Natural killer cell (primary cell): ENCODE data around the gene RNF39. TPM values are rescaled to one million over a fixed set of nuclear protein-coding genes. Genes with fewer than 3 reads are reported as not detected.

ENCODE experiments used
- ATAC-seq, 3 donors: fragments of 150-1000 bp in 2 of 3; fragments of 200-7000 bp in 1 of 3; cut with Tn5 transposase; 1 replicate in 1 of 3; 2 replicates in 2 of 3; pipeline ENCODE4 v1.10.0; 2021; ENCODE audit warnings: mild to moderate bottlenecking in 2 of 3, moderate library complexity in 2 of 3
- DNase-seq, 2 donors: peaks; one replicate each; pipeline versions ENCODE4 v3.0.0 to v3.0.0-alpha.2; 2013 to 2021; ENCODE audit warnings: mixed read lengths in 1 of 2
- H3K27ac ChIP-seq: one replicate; pipeline ENCODE4 v1.5.1; 2013; ENCODE audit warnings: mild to moderate bottlenecking, low read length
- H3K27me3 ChIP-seq: one replicate; pipeline ENCODE4 v1.6.1; 2013; ENCODE audit warnings: low read length; ENCODE audit not compliant: control insufficient read depth, insufficient read depth
- H3K36me3 ChIP-seq: one replicate; pipeline ENCODE4 v1.6.1; 2013; ENCODE audit warnings: low read length; ENCODE audit not compliant: control insufficient read depth, insufficient read depth
- H3K4me1 ChIP-seq: one replicate; pipeline ENCODE4 v1.6.1; 2013; ENCODE audit warnings: low read length; ENCODE audit not compliant: control insufficient read depth, insufficient read depth
- H3K4me3 ChIP-seq: one replicate; pipeline ENCODE4 v1.5.1; 2013; ENCODE audit warnings: low read length
- H3K9me3 ChIP-seq: one replicate; pipeline ENCODE4 v1.6.1; 2013; ENCODE audit warnings: low read length; ENCODE audit not compliant: control insufficient read depth, insufficient read depth
- H3K27ac Mint-ChIP-seq, 2 donors: one replicate each; pipeline ENCODE4 v1.8.0; 2022; ENCODE audit warnings: mild to moderate bottlenecking in 2 of 2, mixed read lengths in 2 of 2, moderate library complexity in 1 of 2
- H3K27me3 Mint-ChIP-seq, 2 donors: one replicate each; pipeline ENCODE4 v1.8.0; 2022; ENCODE audit warnings: low read depth in 2 of 2, mixed read lengths in 2 of 2
- H3K36me3 Mint-ChIP-seq: one replicate; pipeline ENCODE4 v1.8.0; 2022; ENCODE audit warnings: mixed read lengths
- H3K4me1 Mint-ChIP-seq, 2 donors: one replicate each; pipeline ENCODE4 v1.8.0; 2022; ENCODE audit warnings: mixed read lengths in 2 of 2
- H3K4me3 Mint-ChIP-seq: one replicate; pipeline ENCODE4 v1.8.0; 2022; ENCODE audit warnings: mild to moderate bottlenecking, moderate library complexity, mixed read lengths
- H3K9me3 Mint-ChIP-seq, 2 donors: one replicate each; pipeline ENCODE4 v1.8.0; 2022; ENCODE audit warnings: mixed read lengths in 2 of 2
- CTCF ChIP-seq: fragments of 200-600 bp; IDR thresholded peaks from one replicate; pipeline ENCODE4 v1.8.0; 2022; ENCODE audit warnings: antibody characterized with exemption
- WGBS: methylation state at CpG from one replicate; pipeline ENCODE4 v1.1.7; 2013; ENCODE audit warnings: missing lambda C conversion rate; ENCODE audit not compliant: insufficient coverage; 5-methylcytosine and 5-hydroxymethylcytosine counted together
- intact Hi-C: fragments of 100-400 bp; cut with micrococcal nuclease; formaldehyde crosslinking; loops from one replicate; pipeline ENCODE4 v1.14.2; 2022
- total RNA-seq, 4 donors: library from RNA; stranded (reverse); fragments of 120-200 nt in 1 of 4; gene quantifications; one replicate each; pipeline versions ENCODE4 v1.2.3 to v1.2.4, GENCODE V29; 2013 to 2022

Gene RNF39
- total RNA-seq, 3 donors from 2014 or later (not counting 1 experiment from before 2014, with no cell fraction given) = not detected

- intact Hi-C loops = no loop called here
- DNase-seq = no peak
- H3K4me1 Mint-ChIP-seq = peaks cover 7 to 33% of the 10 kb centered on the region in 2 donors
- H3K9me3 ChIP-seq = no peaks in the 10 kb centered on the region
- H3K9me3 Mint-ChIP-seq = no peaks in the 10 kb centered on the region
- no peak overlapping the region for H3K27ac Mint-ChIP-seq
- no peak overlapping the region for H3K4me3 ChIP-seq
- no peak overlapping the region for H3K4me3 Mint-ChIP-seq
- no peak for TF ChIP-seq CTCF
- peaks cover 13% of the 10 kb centered on the region for H3K4me1 ChIP-seq
- peaks cover 55 to 66% of the 10 kb centered on the region in 2 donors for H3K27me3 Mint-ChIP-seq
- H3K27me3 ChIP-seq = peaks cover 31% of the 10 kb centered on the region
- no peaks in the 10 kb centered on the region for H3K36me3 ChIP-seq
- ATAC-seq = no peak
- H3K36me3 Mint-ChIP-seq = no peaks in the 10 kb centered on the region
- 24% methylated on average over 4 of the region's 4 CpGs for WGBS
- no peak overlapping the region for H3K27ac ChIP-seq
Measured at GRCh38 chr6:30077218-30077617, 1.6 kb upstream of the RNF39 start.

GRCh38 chr6:30075790-30076732 lies 492 bp upstream of the RNF39 start:
- peak; percentile 34 for TF ChIP-seq CTCF
- H3K27me3 ChIP-seq = peaks cover 37% of the 10 kb centered on the region
- no peaks in the 10 kb centered on the region for H3K36me3 Mint-ChIP-seq
- no peaks in the 10 kb centered on the region for H3K36me3 ChIP-seq
- DNase-seq = peak in 1 of 2 donors; percentile 51
- H3K4me3 ChIP-seq = no peak overlapping the region
- no peaks in the 10 kb centered on the region for H3K9me3 ChIP-seq
- WGBS = 39% methylated on average over 21 of the region's 22 CpGs
- no peak overlapping the region for H3K27ac Mint-ChIP-seq
- peaks cover 62 to 74% of the 10 kb centered on the region in 2 donors for H3K27me3 Mint-ChIP-seq
- peak overlapping the region; percentile 41 for H3K4me3 Mint-ChIP-seq
- no peak overlapping the region for H3K27ac ChIP-seq
- peaks cover 16 to 43% of the 10 kb centered on the region in 2 donors for H3K4me1 Mint-ChIP-seq
- intact Hi-C loops = no loop called here
- ATAC-seq = peak in 1 of 3 donors; percentile 20
- no peaks in the 10 kb centered on the region for H3K9me3 Mint-ChIP-seq
- peaks cover 20% of the 10 kb centered on the region for H3K4me1 ChIP-seq

GRCh38 chr6:30074331-30075093 lies 1.1 kb downstream of the RNF39 start:
- H3K36me3 ChIP-seq = peaks cover 10% of the 10 kb centered on the region
- 18% methylated on average over 37 of the region's 37 CpGs for WGBS
- Mint-ChIP-seq H3K36me3 (peaks cover 12% of the 10 kb centered on the region), H3K4me3 (peak overlapping the region; percentile 22), H3K27ac (no peak overlapping the region), H3K4me1 (peaks cover 25 to 54% of the 10 kb centered on the region in 2 donors), H3K9me3 (no peaks in the 10 kb centered on the region), H3K27me3 (peaks cover 57 to 71% of the 10 kb centered on the region in 2 donors)
- H3K4me1 ChIP-seq = peaks cover 24% of the 10 kb centered on the region
- intact Hi-C loops = no loop called here
- H3K27me3 ChIP-seq = peaks cover 35% of the 10 kb centered on the region
- no peak for ATAC-seq
- H3K4me3 ChIP-seq = no peak overlapping the region
- no peaks in the 10 kb centered on the region for H3K9me3 ChIP-seq
- DNase-seq = peak in 1 of 2 donors; percentile 27
- no peak for TF ChIP-seq CTCF
- H3K27ac ChIP-seq = no peak overlapping the region
